ENCODE measurements around the gene IL1A. TPM values are rescaled to one million over a fixed set of nuclear protein-coding genes. Genes with fewer than 3 reads are reported as not detected.
A peak's percentile ranks its signal among the peaks of the same experiment; 100 is the strongest.

Gene IL1A
- polyA plus RNA-seq, 6 donors from 2014 or later = not detected

DNA sequence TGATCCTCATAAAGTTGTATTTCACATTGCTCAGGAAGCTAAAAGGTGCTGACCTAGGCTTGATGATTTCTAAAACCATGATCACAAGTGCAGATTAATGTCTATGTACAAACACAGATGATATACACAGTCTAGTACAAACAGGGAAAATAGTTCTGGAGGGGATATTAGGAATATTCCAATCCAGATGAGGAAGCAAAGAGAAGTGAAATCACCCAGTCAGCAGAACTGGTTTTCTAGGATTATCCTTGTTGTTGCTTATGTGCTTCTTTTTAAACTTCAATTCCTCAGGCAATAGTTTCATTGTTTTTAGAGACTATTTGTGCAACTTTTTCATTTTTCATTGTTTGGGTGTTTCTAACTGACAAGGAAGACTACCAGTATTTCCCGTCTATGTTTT lies 4.7 kb downstream of the IL1A start:
- no peak for DNase-seq
- peaks cover 6 to 22% (median 10%) of the 10 kb centered on the region in 3 donors for H3K27me3 Mint-ChIP-seq
- no peak for ATAC-seq (ENCODE audit: low read depth in 2 of 2)
- peaks cover 0 to 6% of the 10 kb centered on the region in 2 donors for H3K36me3 Mint-ChIP-seq
- no peak overlapping the region for H3K27ac Mint-ChIP-seq
- H3K4me1 Mint-ChIP-seq = peaks cover 29 to 32% (median 31%) of the 10 kb centered on the region in 3 donors
- no peaks in the 10 kb centered on the region for H3K9me3 Mint-ChIP-seq
- no peak overlapping the region for H3K4me3 Mint-ChIP-seq

DNA sequence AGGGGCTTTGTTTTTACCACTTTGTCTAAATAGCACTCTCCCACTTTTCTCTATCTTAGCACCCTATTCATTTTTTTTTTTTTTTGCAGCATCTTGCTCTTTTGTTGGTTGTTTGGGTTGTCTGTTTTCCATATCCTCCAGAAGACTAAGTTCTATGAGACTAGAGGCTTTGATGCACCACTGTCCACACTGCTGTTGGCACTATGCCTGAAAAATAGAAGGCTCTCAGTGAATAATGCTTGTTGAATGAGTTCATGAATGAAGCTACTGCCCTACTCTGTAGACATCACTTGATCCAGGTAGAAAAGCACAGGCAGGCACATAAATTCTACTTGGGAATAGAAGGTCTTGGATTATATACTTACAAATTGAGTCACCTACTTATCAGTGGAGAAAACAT lies 7.3 kb downstream of the IL1A start:
- Mint-ChIP-seq H3K4me1 (peaks cover 12 to 16% (median 15%) of the 10 kb centered on the region in 3 donors), H3K4me3 (no peak overlapping the region), H3K27me3 (peaks cover 6 to 22% (median 10%) of the 10 kb centered on the region in 3 donors), H3K36me3 (peaks cover 0 to 6% of the 10 kb centered on the region in 2 donors), H3K9me3 (no peaks in the 10 kb centered on the region), H3K27ac (peak overlapping the region in 2 of 6 donors; percentile 3 to 88)
- no peak for ATAC-seq (ENCODE audit: low read depth in 2 of 2)
- no peak for DNase-seq

DNA sequence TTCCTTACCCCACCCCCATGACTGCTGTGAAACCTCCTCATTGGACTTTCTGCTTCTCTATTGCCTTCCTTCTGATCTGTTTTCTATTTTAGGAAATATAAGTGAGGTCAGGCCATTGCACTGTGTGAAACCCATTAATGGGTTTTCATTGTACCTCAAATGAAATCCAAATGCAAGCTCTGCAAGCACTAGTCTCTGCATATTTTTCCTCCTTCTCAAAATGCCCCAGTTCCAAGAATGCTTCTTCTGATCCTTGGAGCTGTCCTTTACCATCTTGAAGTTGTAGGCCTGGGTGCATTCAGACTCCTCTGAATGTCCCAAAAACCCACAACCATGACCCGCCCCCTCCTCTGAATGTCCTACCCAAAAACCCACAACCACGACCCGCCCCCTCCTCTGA lies 8.2 kb downstream of the IL1A start:
- H3K9me3 Mint-ChIP-seq = no peaks in the 10 kb centered on the region
- H3K4me3 Mint-ChIP-seq = no peak overlapping the region
- H3K4me1 Mint-ChIP-seq = peaks cover 5 to 13% (median 8%) of the 10 kb centered on the region in 3 donors
- H3K27ac Mint-ChIP-seq = peak overlapping the region in 1 of 6 donors; percentile 36
- peaks cover 0 to 6% of the 10 kb centered on the region in 2 donors for H3K36me3 Mint-ChIP-seq
- ATAC-seq (ENCODE audit: low read depth in 2 of 2) (no peak), DNase-seq (no peak)
- peaks cover 6 to 22% (median 10%) of the 10 kb centered on the region in 3 donors for H3K27me3 Mint-ChIP-seq

DNA sequence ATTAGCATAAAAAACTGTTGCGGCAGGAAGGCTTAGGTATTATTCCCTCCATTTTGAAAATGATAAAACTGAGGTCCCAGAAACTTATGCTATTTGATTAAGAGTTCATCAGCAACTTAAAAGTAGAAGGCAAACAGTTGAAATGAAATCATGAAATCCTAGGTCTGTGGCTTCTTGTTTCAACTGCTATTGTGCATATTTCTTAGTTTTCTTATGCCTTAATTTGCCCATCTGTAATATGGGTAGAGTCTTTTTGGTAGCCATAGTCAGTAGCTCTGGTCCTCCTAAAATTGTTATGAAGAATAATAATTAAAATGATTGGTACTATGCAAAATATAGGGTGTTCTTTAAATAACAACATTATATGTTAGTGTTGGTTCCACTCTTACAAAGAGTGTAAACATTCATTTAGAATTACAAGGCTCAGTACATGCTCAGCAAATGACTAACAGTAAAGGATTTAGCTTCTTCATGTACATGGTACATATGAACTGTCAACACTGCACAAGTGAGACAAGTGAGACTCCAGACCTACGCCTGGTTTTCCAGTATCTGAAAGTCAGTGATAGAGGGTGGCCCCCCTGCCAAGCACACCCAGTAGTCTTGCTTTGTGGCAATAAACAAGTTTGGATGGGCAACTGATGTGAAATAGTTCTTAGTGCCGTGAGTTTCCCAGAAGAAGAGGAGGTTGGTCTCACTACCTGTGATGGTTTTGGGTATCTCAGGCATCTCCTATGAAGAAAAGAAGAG lies 9.6 kb downstream of the IL1A start:
- no peak for DNase-seq
- no peak for ATAC-seq (ENCODE audit: low read depth in 2 of 2)
- H3K36me3 Mint-ChIP-seq = peaks cover 0 to 6% of the 10 kb centered on the region in 2 donors
- no peaks in the 10 kb centered on the region for H3K9me3 Mint-ChIP-seq
- H3K27me3 Mint-ChIP-seq = peaks cover 6 to 22% (median 10%) of the 10 kb centered on the region in 3 donors
- H3K27ac Mint-ChIP-seq = no peak overlapping the region
- H3K4me1 Mint-ChIP-seq = peaks cover 5 to 13% (median 8%) of the 10 kb centered on the region in 3 donors
- no peak overlapping the region for H3K4me3 Mint-ChIP-seq

DNA sequence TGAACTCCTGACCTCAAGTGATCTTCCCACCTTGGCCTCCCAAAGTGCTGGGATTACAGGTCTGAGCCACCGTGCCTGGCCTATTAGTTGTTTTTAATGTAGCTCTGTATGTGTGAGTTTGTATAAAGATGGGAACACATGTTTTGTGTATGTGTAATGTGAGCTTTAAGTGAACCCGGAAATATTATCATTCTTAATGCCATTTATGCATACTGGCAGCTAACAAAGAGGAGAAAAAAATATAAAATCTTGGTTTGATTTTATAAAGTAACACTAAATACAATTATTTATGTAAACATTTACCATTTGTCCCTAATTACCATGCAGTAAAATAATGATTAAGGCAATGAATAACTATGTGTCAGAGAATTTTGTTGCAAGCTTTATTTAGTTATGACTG lies 10.7 kb downstream of the IL1A start:
- Mint-ChIP-seq H3K36me3 (peaks cover 0 to 6% of the 10 kb centered on the region in 2 donors), H3K9me3 (no peaks in the 10 kb centered on the region), H3K4me1 (peaks cover 8 to 16% (median 9%) of the 10 kb centered on the region in 3 donors), H3K4me3 (peak overlapping the region in 1 of 8 donors; percentile 23), H3K27me3 (peaks cover 6 to 22% (median 10%) of the 10 kb centered on the region in 3 donors), H3K27ac (no peak overlapping the region)
- ATAC-seq (ENCODE audit: low read depth in 2 of 2) (no peak), DNase-seq (no peak)

DNA sequence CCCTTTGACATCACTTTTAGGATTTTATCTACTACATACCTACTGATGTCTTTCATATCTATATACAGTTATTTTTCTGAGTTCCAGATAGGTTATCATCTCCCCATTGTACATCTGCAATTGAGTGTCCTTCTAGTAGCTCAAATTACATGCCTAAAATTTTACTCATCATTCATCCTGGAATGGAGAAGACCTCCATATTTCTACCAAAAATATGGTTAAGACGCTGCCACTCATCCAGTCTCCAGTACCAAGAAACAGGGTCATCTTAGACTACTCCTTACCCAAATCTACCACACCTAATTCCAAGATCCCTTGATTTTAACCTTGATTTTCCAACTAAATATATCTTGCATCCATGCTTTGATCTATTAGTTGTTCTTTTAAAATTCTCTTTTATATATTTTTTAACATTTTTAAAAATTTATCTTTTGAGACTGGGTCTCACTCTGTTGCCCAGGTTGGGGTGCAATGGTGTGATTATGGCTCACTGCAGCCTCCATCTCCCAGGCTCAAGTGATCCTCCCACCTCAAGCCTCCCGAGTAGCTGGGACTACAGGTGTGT lies 11.3 kb downstream of the IL1A start:
- no peak for ATAC-seq (ENCODE audit: low read depth in 2 of 2)

DNA sequence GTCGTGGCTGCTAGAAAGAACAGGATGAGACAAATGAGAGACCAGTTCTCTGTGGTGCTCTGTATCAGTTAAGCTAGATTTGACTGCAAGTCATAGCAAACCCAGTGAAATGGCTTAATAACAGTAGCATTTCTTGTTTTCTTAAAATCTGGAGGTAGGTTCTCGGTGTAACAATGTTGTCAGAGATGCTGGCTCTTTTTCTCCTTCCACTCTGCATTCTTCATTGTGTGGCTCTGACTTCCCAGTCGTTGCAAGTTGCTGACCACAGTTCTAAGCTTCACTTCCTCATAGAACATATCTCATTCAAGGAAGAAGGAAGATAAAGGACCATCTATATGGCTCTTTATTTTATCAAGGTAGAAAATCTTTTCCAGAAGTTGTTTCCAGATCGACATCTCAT lies 12.0 kb downstream of the IL1A start:
- ATAC-seq (ENCODE audit: low read depth in 2 of 2) (no peak), DNase-seq (no peak)
- Mint-ChIP-seq H3K36me3 (peaks cover 0 to 6% of the 10 kb centered on the region in 2 donors), H3K27me3 (peaks cover 6 to 16% (median 6%) of the 10 kb centered on the region in 3 donors), H3K4me1 (peaks cover 16 to 28% (median 19%) of the 10 kb centered on the region in 3 donors), H3K4me3 (no peak overlapping the region), H3K27ac (no peak overlapping the region), H3K9me3 (peaks cover 0 to 1% (median 0%) of the 10 kb centered on the region in 7 donors)

More for the DNA sequence above, 11.3 kb downstream of the IL1A start:
- Mint-ChIP-seq H3K27me3 (peaks cover 6 to 22% (median 10%) of the 10 kb centered on the region in 3 donors), H3K4me1 (peaks cover 9 to 22% (median 13%) of the 10 kb centered on the region in 3 donors), H3K9me3 (no peaks in the 10 kb centered on the region), H3K27ac (no peak overlapping the region), H3K36me3 (peaks cover 0 to 6% of the 10 kb centered on the region in 2 donors), H3K4me3 (no peak overlapping the region)
- no peak for DNase-seq

DNA sequence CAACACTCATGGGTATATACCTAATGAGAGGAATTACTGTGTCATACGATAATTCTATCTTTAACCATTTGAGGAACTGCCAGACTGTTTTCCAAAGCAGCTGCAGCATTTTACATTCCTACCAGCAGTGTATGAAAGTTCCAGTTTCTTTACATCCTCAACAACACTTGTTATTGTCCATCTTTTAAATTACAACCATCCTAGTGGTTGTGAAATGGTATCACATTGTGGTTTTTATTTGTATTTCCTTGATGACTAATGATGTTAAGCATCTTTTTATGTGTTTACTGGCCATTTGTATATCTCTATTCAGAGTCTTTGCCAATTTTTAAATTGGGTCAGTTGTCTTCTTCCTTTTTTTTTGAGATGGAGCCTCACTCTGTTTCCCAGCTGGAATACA lies 15.9 kb downstream of the IL1A start:
- Mint-ChIP-seq H3K36me3 (no peaks in the 10 kb centered on the region), H3K4me1 (peaks cover 30 to 39% (median 32%) of the 10 kb centered on the region in 3 donors), H3K27ac (no peak overlapping the region), H3K27me3 (no peaks in the 10 kb centered on the region), H3K4me3 (peak overlapping the region in 2 of 8 donors; percentile 59 to 72), H3K9me3 (peaks cover 0 to 1% (median 0%) of the 10 kb centered on the region in 7 donors)
- DNase-seq (no peak), ATAC-seq (ENCODE audit: low read depth in 2 of 2) (no peak)

DNA sequence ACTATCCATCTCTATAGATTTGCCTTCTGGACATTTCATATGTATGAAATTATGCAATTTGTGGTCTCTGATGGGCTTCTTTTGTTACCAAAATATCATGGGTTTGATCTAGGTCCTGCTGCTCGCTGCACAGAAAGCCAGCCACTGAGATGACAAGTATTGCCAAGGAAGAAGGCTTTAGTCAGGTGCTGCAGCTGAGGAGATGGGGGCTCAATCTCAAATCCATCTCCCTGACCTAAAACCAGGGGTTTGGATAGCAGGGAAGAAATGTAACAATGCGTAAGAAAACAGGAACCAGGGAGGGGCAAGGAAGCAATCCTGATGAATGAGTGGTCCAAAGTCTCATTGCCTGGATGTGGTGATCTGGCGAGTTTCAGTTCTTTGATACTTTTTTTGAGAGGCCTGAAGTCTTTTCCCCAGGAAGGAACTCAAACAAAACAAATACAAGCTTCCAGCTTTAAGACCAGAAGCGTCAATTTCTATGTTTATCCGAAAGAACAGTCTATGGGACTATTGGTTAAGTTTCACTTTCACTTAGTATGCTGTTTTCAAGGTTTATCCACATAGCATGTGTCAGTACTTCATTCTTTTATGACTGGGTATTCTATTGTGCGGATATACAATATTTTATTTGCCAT lies 16.5 kb downstream of the IL1A start:
- no peaks in the 10 kb centered on the region for H3K36me3 Mint-ChIP-seq
- H3K27me3 Mint-ChIP-seq = no peaks in the 10 kb centered on the region
- peaks cover 30 to 37% (median 32%) of the 10 kb centered on the region in 3 donors for H3K4me1 Mint-ChIP-seq
- DNase-seq = no peak
- peak overlapping the region in 2 of 6 donors; percentile 60 to 67 for H3K27ac Mint-ChIP-seq
- H3K9me3 Mint-ChIP-seq = peaks cover 0 to 1% (median 0%) of the 10 kb centered on the region in 7 donors
- H3K4me3 Mint-ChIP-seq = peak overlapping the region; percentile 14 to 90 (median 66)
- no peak for ATAC-seq (ENCODE audit: low read depth in 2 of 2)

DNA sequence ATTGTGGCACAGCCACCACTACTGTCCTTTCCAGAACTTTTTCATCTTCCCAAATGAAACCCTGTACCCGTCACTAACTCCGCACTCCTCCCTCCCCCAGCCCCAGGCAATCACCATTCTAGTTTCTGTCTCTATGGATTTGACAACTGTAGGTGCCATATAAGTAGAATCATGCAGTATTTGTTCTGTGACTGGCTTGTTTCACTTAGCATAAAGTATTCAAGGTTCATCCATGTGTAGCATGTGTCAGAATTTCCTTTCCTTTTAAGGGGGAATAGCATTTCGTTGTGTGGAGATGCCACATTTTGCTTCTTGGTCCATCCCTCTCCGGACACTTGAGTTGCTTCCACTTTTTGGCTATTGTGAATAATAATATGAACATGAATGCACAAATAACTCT lies 19.0 kb downstream of the IL1A start:
- peak overlapping the region; percentile 89 to 99 (median 96) for H3K4me3 Mint-ChIP-seq
- no peaks in the 10 kb centered on the region for H3K36me3 Mint-ChIP-seq
- no peaks in the 10 kb centered on the region for H3K27me3 Mint-ChIP-seq
- DNase-seq (no peak), ATAC-seq (ENCODE audit: low read depth in 2 of 2) (no peak)
- no peak overlapping the region for H3K27ac Mint-ChIP-seq
- peaks cover 0 to 1% (median 0%) of the 10 kb centered on the region in 7 donors for H3K9me3 Mint-ChIP-seq
- H3K4me1 Mint-ChIP-seq = peaks cover 26 to 32% (median 31%) of the 10 kb centered on the region in 3 donors

DNA sequence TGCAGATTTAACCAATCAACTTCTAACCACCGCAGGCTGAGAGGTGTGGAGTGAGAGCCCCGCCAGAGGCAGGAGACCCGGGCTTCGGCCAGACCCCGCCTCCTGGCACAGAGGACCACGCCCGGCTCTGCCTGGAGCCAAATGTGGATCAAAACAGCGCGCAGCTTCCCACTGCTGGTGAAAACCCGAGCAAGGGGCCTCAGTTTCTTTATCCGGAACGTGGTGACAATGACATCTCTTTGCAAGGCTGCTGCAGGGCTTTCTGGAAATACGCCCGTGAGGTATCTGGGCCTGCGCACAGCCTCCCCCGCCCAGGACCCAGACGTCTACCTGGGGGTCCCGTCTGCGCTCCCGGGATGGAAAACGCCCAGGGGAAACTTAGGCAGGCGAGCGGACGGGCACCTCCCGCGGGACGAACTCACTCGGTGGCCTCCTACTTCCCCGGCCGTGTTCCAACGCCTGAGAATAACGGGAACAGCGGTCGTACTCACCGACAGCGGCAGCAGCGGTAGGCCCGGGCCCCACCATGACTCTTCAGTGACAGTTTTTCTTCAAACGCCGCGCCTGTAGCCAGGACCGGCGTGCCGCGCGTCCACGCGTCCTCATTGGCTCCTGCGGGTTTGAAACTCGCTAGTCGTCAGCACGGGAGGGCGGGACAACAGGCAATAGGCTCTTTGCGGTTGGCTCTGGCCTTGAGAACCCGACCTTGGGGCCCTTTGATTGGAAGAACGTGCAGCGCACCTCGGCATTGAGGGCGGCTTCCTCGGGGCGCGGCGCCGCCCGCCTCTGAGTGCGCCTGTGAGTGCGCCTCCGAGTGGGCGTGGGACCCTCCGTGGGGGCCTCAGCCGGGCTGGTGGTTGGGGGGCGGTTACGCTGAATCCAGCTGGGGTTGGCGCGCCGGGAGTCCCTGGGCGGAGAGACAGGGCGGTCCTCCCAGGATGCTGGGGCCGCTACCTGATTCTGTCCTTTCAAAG lies 19.9 kb downstream of the IL1A start, which contains the start of gene CKAP2L:
CKAP2L (minus strand) TSS at position 539 of the 974 bp plus-strand sequence; CDS start at position 528, 11 bp downstream.
- Mint-ChIP-seq H3K4me1 (peaks cover 26 to 32% (median 31%) of the 10 kb centered on the region in 3 donors), H3K36me3 (no peaks in the 10 kb centered on the region), H3K9me3 (peaks cover 0 to 1% (median 0%) of the 10 kb centered on the region in 7 donors), H3K27ac (peak within 1 kb of the TSS; percentile 36 to 95 (median 84)), H3K4me3 (peak within 1 kb of the TSS; percentile 89 to 99 (median 96)), H3K27me3 (no peaks in the 10 kb centered on the region)
- ATAC-seq (ENCODE audit: low read depth in 2 of 2) (peak; percentile 98), DNase-seq (peak; percentile 94)

DNA sequence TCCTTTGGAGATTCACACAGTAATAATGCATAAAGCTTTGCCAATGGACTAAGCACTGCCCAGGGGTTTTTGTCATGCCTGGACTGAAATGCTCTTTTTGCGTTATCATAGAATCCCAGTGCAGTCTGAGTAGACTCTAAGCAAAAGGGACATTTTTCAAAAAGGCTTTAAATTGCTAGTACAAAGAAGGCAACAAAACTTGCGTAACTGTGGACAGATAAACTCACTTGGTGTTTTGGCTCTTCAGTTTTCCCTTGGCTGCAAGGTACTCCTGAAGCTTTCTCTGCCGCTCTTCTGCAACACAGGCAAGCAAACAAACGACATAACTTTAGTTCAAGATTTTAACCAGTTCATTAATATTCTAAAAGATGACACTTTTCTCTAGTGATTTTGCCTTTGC lies 22.0 kb downstream of the IL1A start:
- Mint-ChIP-seq H3K4me1 (peaks cover 16 to 18% (median 17%) of the 10 kb centered on the region in 3 donors), H3K36me3 (no peaks in the 10 kb centered on the region), H3K4me3 (peak overlapping the region in 1 of 8 donors; percentile 29), H3K27me3 (no peaks in the 10 kb centered on the region), H3K9me3 (no peaks in the 10 kb centered on the region), H3K27ac (no peak overlapping the region)
- no peak for DNase-seq
- no peak for ATAC-seq (ENCODE audit: low read depth in 2 of 2)
